ENCODE measurements around the gene IL12RB2.

Gene IL12RB2

GRCh38 chr1:67348586-67349252 lies 41.0 kb downstream of the IL12RB2 start:
- DNase-seq (ENCODE audit: low read depth): no peak

DNA sequence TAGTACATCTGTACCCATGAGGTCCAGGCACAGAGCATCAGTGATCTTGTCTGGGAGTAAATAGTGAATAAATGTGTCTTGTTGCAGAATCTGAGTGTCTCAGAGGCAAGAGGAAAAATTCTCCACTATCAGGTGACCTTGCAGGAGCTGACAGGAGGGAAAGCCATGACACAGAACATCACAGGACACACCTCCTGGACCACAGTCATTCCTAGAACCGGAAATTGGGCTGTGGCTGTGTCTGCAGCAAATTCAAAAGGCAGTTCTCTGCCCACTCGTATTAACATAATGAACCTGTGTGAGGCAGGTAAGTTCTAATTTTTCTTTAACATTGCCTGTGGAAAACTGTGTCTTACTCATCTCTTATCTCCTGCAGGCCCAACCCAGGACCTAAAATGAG lies 43.1 kb downstream of the IL12RB2 start:
- DNase-seq (ENCODE audit: low read depth): no peak

DNA sequence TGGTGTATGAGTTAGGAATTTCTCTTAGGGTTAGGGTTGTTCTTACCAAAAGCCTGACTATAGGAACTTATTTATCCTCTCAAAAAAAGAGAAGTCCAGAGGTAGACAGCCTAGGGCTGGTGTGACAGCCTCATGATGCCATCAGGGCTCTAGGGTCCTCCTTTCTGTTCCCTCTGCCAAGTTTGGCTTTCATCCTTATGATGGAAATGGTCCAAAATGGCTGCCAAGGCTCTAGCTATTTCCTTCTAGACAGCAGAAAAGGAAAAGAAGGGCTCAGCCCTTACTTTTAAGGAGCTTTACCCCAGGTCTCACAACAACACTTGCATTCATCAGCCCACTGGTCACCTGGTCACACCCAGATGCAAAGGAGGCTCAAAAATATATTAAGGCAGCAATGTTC lies 44.5 kb downstream of the IL12RB2 start:
- no peak for DNase-seq (ENCODE audit: low read depth)

GRCh38 chr1:67355745-67356424 lies 48.2 kb downstream of the IL12RB2 start:
- peak; percentile 77 for DNase-seq (ENCODE audit: low read depth)

GRCh38 chr1:67359592-67359991 lies 51.9 kb downstream of the IL12RB2 start:
- no peak for DNase-seq (ENCODE audit: low read depth)

DNA sequence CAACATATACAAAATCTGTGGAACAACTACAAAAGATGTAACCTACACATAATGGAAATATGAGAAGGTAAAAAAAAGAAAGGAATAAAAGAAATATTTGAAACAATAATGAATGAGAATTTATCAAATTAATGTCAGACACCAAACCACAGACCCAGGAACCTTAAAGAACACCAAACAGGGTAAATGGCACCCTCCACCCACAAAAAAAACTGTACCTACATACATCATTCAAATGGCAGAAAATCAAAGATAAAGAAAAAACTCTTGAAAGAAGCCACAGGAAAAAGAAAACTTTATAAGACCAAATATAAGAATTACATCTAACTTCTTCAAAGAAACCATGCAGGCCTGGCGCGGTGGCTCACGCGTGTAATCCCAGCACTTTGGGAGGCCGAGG lies 54.0 kb downstream of the IL12RB2 start:
- DNase-seq (ENCODE audit: low read depth): no peak

- no peak for DNase-seq (ENCODE audit: low read depth)
Measured at GRCh38 chr1:67367370-67368045, 59.8 kb downstream of the IL12RB2 start.

DNA sequence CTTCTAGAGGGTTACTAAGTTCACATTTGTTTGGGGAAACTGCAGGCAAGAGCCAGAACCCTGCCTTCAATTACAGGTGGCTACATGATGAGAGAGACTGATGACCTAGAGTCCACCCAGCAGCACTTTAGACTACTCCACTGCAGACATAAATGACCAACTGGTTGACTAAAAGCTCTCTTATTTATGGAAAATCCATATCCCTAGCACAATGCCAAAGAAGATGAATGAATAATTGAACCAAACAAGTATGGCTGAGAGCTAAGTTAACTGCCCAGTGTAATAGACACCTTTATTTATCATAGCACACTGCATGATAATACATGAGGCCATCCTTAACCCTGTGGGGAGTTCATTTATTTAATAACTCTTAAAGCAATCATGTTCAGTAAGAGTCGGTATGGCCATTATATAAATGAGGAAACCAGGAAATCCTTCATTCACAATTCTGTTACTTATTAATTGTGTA lies 60.4 kb downstream of the IL12RB2 start:
- DNase-seq (ENCODE audit: low read depth): no peak

DNA sequence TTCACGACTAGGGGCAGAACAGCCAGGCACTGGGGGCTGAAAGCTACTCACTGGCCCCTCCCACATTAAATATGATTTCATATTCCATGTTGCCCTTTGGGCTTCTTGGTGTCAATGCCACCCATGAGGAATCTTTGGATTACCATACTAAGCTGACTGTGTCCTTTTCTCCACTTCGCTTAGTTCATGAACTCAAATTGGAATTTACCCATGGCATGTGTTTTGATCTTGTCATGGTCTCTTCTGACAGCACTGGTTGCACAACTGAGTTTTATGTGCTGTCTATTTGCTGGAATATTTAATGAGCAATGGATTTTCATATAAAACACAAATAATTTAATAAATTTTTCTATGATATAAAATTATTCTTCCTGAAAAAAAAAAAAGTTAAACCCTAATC lies 63.4 kb downstream of the IL12RB2 start:
- no peak for DNase-seq (ENCODE audit: low read depth)

- DNase-seq (ENCODE audit: low read depth): no peak
Measured at GRCh38 chr1:67371681-67372080, 64.0 kb downstream of the IL12RB2 start.

DNA sequence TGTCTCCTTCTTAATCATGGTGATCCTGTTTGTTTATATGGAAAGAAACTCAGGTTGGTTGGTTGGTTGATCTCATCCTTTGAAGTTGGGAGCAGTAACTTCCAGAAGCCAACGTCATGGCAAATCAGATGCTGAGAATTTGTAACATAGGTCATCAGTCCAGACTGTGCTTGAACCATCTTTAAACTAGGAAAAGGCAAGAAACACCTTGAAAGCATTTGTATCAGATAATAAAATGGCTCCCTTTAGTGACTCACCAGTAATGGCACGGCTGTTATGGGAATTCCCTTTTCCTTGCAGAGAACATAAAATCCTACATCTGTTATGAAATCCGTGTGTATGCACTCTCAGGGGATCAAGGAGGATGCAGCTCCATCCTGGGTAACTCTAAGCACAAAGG lies 64.5 kb downstream of the IL12RB2 start:
- no peak for DNase-seq (ENCODE audit: low read depth)

- no peak for DNase-seq (ENCODE audit: low read depth)
Measured at GRCh38 chr1:67372898-67373297, 65.2 kb downstream of the IL12RB2 start.

GRCh38 chr1:67376381-67376780 lies 68.7 kb downstream of the IL12RB2 start:
- no peak for DNase-seq (ENCODE audit: low read depth)

- no peak for DNase-seq (ENCODE audit: low read depth)
Measured at GRCh38 chr1:67377253-67377652, 69.6 kb downstream of the IL12RB2 start.

- no peak for DNase-seq (ENCODE audit: low read depth)
Measured at GRCh38 chr1:67381154-67381553, 73.5 kb downstream of the IL12RB2 start.

DNA sequence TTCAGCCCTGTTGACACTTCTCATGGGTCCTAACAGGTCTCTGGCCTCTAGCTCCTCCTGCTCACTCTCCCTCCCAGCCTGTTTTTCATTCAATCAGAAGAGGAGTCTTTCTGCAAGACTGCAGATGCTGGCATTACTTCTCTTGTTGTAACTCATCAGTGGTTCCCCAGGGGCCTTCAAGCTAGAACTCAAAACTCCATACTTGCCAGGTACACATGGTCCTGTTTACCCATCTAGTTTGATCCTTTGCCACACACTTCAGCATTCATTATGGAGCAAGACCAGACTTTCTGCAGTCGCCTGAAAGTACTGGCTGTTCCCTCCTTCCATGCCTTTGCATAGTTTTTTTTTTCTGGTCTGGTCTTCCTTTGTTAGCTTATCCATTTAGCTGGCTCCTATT lies 74.6 kb downstream of the IL12RB2 start:
- no peak for DNase-seq (ENCODE audit: low read depth)

- no peak for DNase-seq (ENCODE audit: low read depth)
Measured at GRCh38 chr1:67383999-67384638, 76.4 kb downstream of the IL12RB2 start.

DNA sequence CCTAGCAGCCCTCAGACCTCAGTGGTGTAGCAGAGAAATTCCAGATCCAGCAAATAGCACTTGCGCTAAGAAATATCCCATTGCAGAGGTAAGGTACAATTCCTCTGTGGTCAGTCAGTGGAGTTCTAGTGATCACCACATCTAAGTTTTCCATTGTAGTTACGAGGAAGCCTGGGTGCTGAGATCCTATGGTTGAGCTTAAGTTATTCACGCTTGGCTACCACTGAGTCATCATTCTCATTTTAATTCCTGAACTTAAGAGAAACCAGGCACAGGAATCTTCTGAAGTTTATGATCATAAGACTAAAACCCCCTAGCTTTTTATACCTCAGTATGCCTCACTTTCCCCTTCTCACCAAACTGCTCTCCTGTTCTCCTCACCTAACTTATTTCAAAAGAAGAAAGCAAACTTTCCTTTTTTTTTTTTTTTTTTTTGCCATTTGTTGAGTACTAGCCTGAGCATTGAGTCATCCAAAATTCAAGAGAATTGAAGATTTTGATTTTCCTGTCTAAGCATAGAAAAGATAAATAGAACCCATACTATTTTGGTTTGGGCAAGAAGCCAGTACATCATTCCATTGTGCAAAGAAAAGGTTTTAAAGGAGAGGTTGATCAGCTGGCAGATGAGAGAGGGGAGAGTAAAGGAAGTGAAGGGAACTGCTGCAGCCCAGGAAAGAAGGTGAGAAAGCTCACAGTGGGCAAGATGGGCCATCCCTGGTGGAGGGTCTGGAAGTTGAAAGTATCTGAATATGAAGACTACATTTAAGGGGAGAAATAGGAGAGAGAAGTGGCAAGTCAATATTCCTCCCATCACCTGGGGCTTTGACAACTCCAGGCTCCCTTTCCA lies 82.6 kb downstream of the IL12RB2 start:
- DNase-seq (ENCODE audit: low read depth): peak; percentile 42

GRCh38 chr1:67393240-67393639 lies 85.6 kb downstream of the IL12RB2 start:
- DNase-seq (ENCODE audit: low read depth): no peak

DNA sequence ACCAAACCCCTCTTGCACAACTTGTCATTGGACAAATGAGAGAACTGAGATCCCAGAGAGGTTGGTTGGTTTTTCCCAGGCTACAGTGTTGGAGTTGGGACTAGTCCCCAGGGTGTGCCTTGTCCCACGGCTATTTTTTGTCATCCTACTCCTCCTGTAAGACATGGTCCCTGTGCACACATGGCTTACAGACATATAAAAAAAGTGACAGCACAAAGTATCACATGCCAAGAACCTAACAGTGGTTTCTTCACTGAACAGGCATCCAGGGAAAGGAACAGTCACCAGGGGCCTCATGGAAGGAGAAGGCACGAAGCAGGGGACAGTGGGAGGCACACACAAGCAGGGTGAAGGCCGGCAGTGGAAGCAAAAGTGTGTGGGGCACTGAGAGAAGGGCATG lies 86.1 kb downstream of the IL12RB2 start:
- no peak for DNase-seq (ENCODE audit: low read depth)

- DNase-seq (ENCODE audit: low read depth): no peak
Measured at GRCh38 chr1:67394548-67394947, 86.9 kb downstream of the IL12RB2 start.

Data from stromal cell of bone marrow (primary cell).